SIG-M5 treated with dmso at 0.1 percent for 504 hours (cell line): ENCODE data around the gene METTL15.
"Not testable (repeated sequence)": the region's sequence is repeated elsewhere in the genome, so short reads cannot be mapped to it uniquely, and the experiment has no call there.

ENCODE experiments used
- DNase-seq: peaks from one replicate; lab custom pipeline; 2025; ENCODE audit not compliant: unreplicated experiment; lab: John Stamatoyannopoulos, UW

METTL15 gene

GRCh38 chr11:28110108-28110820, 2.1 kb downstream of the METTL15 start:
- peak; percentile 59 for DNase-seq

- no peak for DNase-seq
Observed at GRCh38 chr11:28110821-28111200, 2.6 kb downstream of the METTL15 start.

GRCh38 chr11:28114116-28114515, 5.9 kb downstream of the METTL15 start:
- DNase-seq: no peak

GRCh38 chr11:28114731-28115130, 6.5 kb downstream of the METTL15 start:
- DNase-seq: no peak

- no peak for DNase-seq
Observed at GRCh38 chr11:28117712-28118111, 9.5 kb downstream of the METTL15 start.

- no peak for DNase-seq
Observed at GRCh38 chr11:28123151-28123581, 15.0 kb downstream of the METTL15 start.

- DNase-seq: no peak
Observed at GRCh38 chr11:28132548-28132947, 24.4 kb downstream of the METTL15 start.

- DNase-seq: no peak
Observed at GRCh38 chr11:28133146-28133545, 25.0 kb downstream of the METTL15 start.

- DNase-seq: not testable (repeated sequence)
Observed at GRCh38 chr11:28136157-28136556, 28.0 kb downstream of the METTL15 start.

- no peak for DNase-seq
Observed at GRCh38 chr11:28137366-28137765, 29.2 kb downstream of the METTL15 start.

GRCh38 chr11:28137832-28138231, 29.6 kb downstream of the METTL15 start:
- DNase-seq: no peak

GRCh38 chr11:28139841-28140415, 31.7 kb downstream of the METTL15 start:
- DNase-seq: no peak

- no peak for DNase-seq
Observed at GRCh38 chr11:28140689-28141455, 32.7 kb downstream of the METTL15 start.

GRCh38 chr11:28142724-28143123, 34.5 kb downstream of the METTL15 start:
- no peak for DNase-seq

GRCh38 chr11:28144808-28145207, 36.6 kb downstream of the METTL15 start:
- no peak for DNase-seq

- DNase-seq: peak; percentile 34
Observed at GRCh38 chr11:28146123-28146751, 38.0 kb downstream of the METTL15 start.

- no peak for DNase-seq
Observed at GRCh38 chr11:28152743-28153142, 44.6 kb downstream of the METTL15 start.

- DNase-seq: no peak
Observed at GRCh38 chr11:28153586-28153985, 45.4 kb downstream of the METTL15 start.

- no peak for DNase-seq
Observed at GRCh38 chr11:28168718-28169117, 60.5 kb downstream of the METTL15 start.

GRCh38 chr11:28169816-28170215, 61.6 kb downstream of the METTL15 start:
- DNase-seq: no peak

GRCh38 chr11:28170759-28171158, 62.6 kb downstream of the METTL15 start:
- DNase-seq: no peak

- DNase-seq: no peak
Observed at GRCh38 chr11:28176351-28176750, 68.2 kb downstream of the METTL15 start.
